GM12801 (cell line): ENCODE results near the gene STMND1.

Experiments used
- TF ChIP-seq, protein P1 (sequence below): IDR thresholded peaks from one replicate; pipeline ENCODE4 v1.5.1; 2011; ENCODE audit warnings: control low read depth; ENCODE audit not compliant: insufficient read length; ENCODE audit errors: extremely low read depth

Gene STMND1

DNA sequence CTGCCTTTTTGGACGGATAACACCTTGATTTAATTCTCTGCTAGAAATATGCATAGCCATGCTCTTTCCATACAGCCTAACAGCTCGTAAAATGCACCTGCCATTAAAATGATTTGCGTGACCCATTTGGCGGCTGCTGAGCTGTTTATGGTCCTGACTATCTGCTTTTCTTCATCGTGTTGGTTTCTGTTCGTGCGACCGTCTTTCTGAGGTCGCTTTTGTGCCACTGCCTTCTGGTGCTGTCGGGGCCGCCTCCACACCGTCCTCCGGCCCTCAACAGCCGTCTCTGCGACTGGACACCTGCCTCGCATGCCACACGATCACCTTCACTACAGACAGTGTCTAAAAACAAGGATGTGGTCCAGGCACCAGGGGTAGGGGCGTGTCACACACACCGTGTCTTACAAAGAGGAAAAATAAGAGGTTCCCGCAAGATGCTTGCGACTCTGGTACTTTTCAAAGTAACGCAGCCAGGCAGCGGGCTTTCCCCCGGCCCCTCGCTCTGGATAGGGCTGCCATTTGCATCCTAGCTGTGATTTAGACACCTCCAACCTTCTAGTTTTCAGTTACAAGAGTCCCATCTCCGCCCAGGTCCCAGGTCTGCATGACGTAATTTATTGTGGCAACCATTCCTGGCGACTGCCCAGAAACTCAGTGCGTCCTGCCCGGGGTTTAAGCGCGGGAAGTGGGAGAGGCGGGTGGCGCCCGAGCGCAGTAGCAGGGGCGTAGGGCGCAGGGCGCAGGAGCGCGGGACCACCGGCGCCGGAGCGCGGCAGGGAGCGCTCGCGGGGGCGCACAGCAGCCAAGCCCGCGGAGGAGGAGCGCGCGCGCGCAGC lies at the start of gene STMND1:
STMND1 (plus strand) TSS at position 629 of the 836 bp plus-strand sequence. CDS start 208 bp downstream, outside the sequence.
- TF ChIP-seq, protein P1, sequence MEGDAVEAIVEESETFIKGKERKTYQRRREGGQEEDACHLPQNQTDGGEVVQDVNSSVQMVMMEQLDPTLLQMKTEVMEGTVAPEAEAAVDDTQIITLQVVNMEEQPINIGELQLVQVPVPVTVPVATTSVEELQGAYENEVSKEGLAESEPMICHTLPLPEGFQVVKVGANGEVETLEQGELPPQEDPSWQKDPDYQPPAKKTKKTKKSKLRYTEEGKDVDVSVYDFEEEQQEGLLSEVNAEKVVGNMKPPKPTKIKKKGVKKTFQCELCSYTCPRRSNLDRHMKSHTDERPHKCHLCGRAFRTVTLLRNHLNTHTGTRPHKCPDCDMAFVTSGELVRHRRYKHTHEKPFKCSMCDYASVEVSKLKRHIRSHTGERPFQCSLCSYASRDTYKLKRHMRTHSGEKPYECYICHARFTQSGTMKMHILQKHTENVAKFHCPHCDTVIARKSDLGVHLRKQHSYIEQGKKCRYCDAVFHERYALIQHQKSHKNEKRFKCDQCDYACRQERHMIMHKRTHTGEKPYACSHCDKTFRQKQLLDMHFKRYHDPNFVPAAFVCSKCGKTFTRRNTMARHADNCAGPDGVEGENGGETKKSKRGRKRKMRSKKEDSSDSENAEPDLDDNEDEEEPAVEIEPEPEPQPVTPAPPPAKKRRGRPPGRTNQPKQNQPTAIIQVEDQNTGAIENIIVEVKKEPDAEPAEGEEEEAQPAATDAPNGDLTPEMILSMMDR, result no peak

DNA sequence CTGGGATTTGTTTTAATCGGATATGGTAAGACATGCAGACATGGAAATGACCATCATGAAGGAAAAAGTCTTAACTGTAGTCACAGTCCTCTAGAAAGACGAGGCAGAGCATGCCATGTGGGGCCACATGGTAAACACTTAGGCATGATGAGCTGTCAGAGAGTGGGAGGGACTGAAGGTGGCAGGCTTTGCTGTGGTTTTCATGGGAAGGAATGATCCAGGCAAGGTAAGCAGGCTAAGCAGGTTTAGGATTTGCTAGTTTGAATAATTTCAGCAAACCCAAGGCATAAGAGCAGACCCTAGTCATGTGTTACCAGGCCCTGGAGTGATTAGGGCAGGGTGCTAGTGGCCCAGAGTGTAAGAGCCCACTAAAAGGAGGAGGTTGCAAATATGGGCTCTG lies 47.2 kb upstream of the STMND1 start:
- TF ChIP-seq, protein P1, result no peak

DNA sequence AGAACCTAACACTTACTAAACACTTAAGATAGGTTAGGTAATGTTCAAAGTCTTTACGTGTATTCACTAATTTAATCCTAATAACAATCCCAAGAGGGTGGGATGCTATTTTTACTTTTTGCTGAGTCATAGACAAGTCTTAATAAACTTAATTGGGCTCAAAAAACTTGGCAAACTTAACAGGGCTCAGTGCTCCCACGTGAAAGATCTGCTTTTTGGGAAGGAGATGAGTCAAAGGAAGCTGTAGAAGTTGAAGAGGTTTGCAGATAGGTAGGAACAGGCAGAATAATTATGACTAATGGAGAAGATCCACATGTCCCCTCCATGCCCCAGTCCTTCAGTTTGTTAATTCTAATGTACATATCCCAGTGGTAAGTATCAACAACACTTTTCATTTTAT lies 44.5 kb upstream of the STMND1 start:
- TF ChIP-seq, protein P1, result no peak

DNA sequence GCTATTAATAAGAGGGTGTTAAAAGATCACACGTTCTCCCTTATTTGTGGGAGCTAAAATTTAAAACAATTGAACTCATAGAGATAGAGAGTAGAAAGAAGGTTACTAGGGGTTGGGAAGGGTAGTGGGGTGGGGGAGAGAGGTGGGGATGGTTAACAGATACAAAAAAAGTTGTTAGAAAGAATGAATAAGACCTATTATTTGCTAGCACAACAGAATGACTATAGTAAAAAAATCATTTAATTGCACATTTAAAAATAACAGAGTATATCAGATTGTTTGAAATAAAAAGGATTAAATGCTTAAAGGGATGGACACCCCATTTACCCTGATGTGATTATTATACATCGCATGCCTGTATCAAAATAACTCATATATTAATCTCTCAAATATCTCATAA lies 43.3 kb upstream of the STMND1 start:
- TF ChIP-seq, protein P1, result no peak

DNA sequence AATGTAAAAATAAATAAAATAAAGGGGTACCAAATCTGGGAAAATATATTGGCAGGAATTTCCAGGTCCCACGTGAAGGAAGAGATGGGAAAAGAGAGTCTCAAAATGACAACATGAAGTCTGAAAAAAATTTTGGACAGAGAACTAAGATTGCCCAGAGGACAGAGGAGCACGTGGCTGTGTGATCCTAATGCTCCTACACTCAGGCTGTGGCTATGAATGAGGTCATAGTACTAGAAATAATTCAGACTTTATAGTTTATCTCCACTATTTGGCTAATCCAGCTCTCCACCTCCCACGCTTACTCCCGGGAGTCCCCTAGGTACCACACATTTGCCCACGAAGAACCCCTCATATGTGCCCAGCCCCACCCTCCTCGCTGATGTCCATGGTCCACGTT lies 42.8 kb upstream of the STMND1 start:
- TF ChIP-seq, protein P1, result no peak

DNA sequence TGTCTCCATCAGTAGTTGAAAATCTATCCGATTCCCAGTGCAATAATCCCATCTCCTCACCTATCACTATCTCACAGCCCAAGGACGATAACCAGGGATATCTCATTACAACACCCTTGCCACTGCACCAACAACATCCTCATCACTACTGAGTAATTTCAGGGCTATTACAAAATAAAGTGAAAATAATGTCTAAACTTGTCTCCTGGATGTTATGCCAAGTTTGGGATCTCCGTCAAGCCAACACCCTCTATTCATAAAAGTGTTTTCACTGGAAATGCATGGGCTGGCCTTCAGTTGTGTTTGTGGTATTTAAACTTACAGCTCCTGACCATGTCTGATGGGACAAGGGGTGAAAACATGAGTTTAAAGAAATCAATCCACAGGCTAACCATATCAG lies 42.0 kb upstream of the STMND1 start:
- TF ChIP-seq, protein P1, result no peak

DNA sequence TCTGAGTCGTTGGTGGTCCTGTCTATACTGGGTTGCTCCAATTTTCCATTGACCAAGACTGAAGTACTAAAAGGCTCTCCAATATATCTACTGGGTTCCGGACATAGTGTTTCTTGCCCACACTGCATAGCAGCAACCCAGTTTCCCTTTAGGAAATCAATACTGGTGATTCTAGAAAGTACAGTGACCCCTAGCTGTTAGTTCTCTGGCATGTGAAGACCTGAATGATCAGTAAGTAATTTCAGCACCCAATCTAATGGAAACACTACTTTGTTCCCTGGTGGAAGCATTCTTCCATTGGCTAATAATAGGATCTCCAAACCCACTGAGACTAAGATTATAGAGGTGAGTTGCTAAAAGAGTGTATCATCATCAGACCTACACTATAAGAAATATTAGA lies 40.8 kb upstream of the STMND1 start:
- TF ChIP-seq, protein P1, result no peak
